NT2/D1 (cell line): ENCODE measurements around the gene TMEM255B.

Source experiments
- SUZ12 ChIP-seq: IDR thresholded peaks from 2 replicates; pipeline ENCODE4 v1.6.1; 2011; ENCODE audit not compliant: insufficient read length, insufficient read depth; ENCODE audit errors: extremely low read depth
- YY1 ChIP-seq: IDR thresholded peaks from 2 replicates; pipeline ENCODE4 v1.6.1; 2011; ENCODE audit not compliant: insufficient read length, insufficient read depth
- ZNF274 ChIP-seq: IDR thresholded peaks from 2 replicates; pipeline ENCODE4 v1.6.1; 2011; ENCODE audit warnings: mild to moderate bottlenecking, low read depth, low read length

GRCh38 chr13:113746671-113747070, 12.4 kb upstream of the TMEM255B start:
- TF ChIP-seq YY1: no peak
- no peak for TF ChIP-seq ZNF274
- no peak for TF ChIP-seq SUZ12
